Peyer's patch (tissue), 4 donors: ENCODE results near the gene ISOC1. TPM values are rescaled to one million over a fixed set of nuclear protein-coding genes. Genes with fewer than 3 reads are reported as not detected.

Source experiments
- DNase-seq, 3 donors: peaks; one replicate each; pipeline ENCODE4 v3.0.0-alpha.2; 2017 to 2019
- H3K27ac ChIP-seq, 4 donors: fragments of 200-600 bp; sonication (generic); one replicate each; pipeline ENCODE4 v1.5.1; 2016 to 2019
- H3K27me3 ChIP-seq, 2 donors: fragments of 200-600 bp; sonication (generic); one replicate each; pipeline ENCODE4 v1.5.1; 2019
- H3K36me3 ChIP-seq, 3 donors: fragments of 200-600 bp; sonication (generic); one replicate each; pipeline ENCODE4 v1.5.1; 2016 to 2019
- H3K4me1 ChIP-seq, 4 donors: fragments of 200-600 bp; sonication (generic); one replicate each; pipeline ENCODE4 v1.5.1; 2016 to 2019
- H3K4me3 ChIP-seq, 4 donors: fragments of 200-600 bp; sonication (generic); 1 replicate in 3 of 4; 2 replicates in 1 of 4; pipeline ENCODE4 v1.5.1; 2016 to 2019; ENCODE audit warnings: mild to moderate bottlenecking in 1 of 4
- H3K9me3 ChIP-seq, 4 donors: fragments of 200-600 bp; sonication (generic); one replicate each; pipeline ENCODE4 v1.5.1; 2016 to 2019; ENCODE audit warnings: mild to moderate bottlenecking in 1 of 4
- POLR2A ChIP-seq, 2 donors: fragments of 450-650 bp; IDR thresholded peaks; one replicate each; pipeline ENCODE4 v1.5.1; 2017; ENCODE audit warnings: antibody characterized with exemption in 2 of 2, mild to moderate bottlenecking in 2 of 2, moderate library complexity in 2 of 2
- total RNA-seq, 4 donors: library from RNA; depleted of rRNA; stranded (reverse); fragments of >200 nt; gene quantifications; one replicate each; pipeline ENCODE4 v1.1.0, GENCODE V29; 2016
- TF ChIP-seq, protein P1 (sequence below), 6 experiments: fragments of 450-650 bp in 4 of 6; fragments of 200-600 bp in 2 of 6; sonication (generic) in 1 of 6; IDR thresholded peaks; one replicate each; pipeline ENCODE4 v1.5.1; 2017 to 2019; ENCODE audit warnings: antibody characterized with exemption in 6 of 6, mild to moderate bottlenecking in 3 of 6, moderate library complexity in 1 of 6

Gene ISOC1
- total RNA-seq, 4 donors from 2014 or later = 21.5 to 54.5 (median 38.7) TPM

DNA sequence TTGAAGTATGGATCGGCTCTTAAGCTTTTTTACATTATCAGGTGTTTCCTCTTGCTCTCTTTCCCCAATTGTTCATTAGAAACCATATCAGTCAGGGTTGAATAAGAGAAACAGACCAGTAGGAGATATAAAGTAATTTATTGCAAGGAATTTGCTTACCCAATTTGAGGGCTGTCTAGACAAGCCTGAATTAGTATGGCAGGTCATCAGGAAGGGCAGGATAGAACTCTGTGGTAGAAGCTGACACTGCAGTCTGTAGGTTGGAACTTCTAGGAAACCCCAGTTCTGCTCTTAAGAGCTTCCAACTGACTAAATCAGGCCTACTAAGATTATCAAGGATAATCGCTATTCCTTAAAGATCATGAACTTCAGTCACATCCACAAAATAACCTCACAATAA lies 24.3 kb downstream of the ISOC1 start:
- Histone ChIP-seq H3K4me1 (no peaks in the 10 kb centered on the region), H3K36me3 (peaks cover 0 to 5% (median 0%) of the 10 kb centered on the region in 3 donors), H3K27me3 (no peaks in the 10 kb centered on the region), H3K4me3 (no peak overlapping the region), H3K9me3 (no peaks in the 10 kb centered on the region), H3K27ac (no peak overlapping the region)
- no peak for DNase-seq
- TF ChIP-seq, protein P1, sequence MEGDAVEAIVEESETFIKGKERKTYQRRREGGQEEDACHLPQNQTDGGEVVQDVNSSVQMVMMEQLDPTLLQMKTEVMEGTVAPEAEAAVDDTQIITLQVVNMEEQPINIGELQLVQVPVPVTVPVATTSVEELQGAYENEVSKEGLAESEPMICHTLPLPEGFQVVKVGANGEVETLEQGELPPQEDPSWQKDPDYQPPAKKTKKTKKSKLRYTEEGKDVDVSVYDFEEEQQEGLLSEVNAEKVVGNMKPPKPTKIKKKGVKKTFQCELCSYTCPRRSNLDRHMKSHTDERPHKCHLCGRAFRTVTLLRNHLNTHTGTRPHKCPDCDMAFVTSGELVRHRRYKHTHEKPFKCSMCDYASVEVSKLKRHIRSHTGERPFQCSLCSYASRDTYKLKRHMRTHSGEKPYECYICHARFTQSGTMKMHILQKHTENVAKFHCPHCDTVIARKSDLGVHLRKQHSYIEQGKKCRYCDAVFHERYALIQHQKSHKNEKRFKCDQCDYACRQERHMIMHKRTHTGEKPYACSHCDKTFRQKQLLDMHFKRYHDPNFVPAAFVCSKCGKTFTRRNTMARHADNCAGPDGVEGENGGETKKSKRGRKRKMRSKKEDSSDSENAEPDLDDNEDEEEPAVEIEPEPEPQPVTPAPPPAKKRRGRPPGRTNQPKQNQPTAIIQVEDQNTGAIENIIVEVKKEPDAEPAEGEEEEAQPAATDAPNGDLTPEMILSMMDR (IDR thresholded peaks at IDR 0.05) = no peak
- TF ChIP-seq POLR2A (IDR thresholded peaks at IDR 0.05) = no peak

- Histone ChIP-seq H3K27ac (no peak overlapping the region), H3K9me3 (no peaks in the 10 kb centered on the region), H3K4me3 (no peak overlapping the region), H3K4me1 (no peaks in the 10 kb centered on the region), H3K27me3 (no peaks in the 10 kb centered on the region), H3K36me3 (peaks cover 0 to 5% (median 0%) of the 10 kb centered on the region in 3 donors)
- DNase-seq = no peak
- no peak for TF ChIP-seq POLR2A (IDR thresholded peaks at IDR 0.05)
- TF ChIP-seq, protein P1 (IDR thresholded peaks at IDR 0.05) = no peak
Measured at GRCh38 chr5:129120158-129120581, 25.6 kb downstream of the ISOC1 start.

DNA sequence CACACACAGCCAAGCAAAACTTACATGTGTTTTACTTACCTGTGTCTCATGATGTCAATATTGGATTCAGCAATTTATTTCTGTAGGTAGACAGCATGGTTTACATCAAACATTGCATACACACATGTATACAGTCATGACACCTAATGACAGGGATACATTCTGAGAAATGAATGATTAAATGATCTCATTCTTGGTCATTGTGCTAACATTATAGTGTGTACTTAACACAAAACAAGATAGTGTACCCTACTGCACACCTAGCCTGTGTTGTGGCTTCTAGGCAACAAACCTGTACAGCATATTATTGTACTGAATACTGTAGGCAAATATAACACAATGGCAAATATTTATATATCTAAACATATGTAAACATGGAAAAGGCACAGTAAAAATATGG lies 28.0 kb downstream of the ISOC1 start:
- TF ChIP-seq POLR2A (IDR thresholded peaks at IDR 0.05) = no peak
- TF ChIP-seq, protein P1 (IDR thresholded peaks at IDR 0.05) = no peak
- Histone ChIP-seq H3K27me3 (no peaks in the 10 kb centered on the region), H3K4me1 (no peaks in the 10 kb centered on the region), H3K27ac (no peak overlapping the region), H3K9me3 (no peaks in the 10 kb centered on the region), H3K4me3 (no peak overlapping the region), H3K36me3 (peaks cover 0 to under 1% (median 0%) of the 10 kb centered on the region in 3 donors)
- DNase-seq = no peak

DNA sequence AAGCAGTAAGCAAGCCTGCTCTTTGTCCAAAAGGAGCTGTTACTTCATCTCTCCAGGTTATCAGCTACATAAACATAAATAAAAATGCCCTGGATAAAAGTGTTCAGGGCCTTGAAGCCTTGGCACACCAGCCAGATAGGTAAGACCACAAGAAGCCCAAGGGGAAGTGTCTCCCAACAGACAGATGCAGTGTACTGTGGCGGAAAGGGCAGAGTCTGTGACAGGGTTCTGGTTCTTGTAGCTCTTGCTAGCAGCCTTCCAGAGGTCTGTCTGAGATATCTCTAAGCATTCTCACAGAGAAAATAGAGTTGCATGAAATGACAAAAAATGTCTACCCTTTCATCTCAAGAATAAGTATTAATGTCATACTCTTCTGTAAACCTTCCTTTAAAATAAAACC lies 30.1 kb downstream of the ISOC1 start:
- H3K4me3 ChIP-seq = no peak overlapping the region
- H3K27ac ChIP-seq = no peak overlapping the region
- TF ChIP-seq, protein P1 (IDR thresholded peaks at IDR 0.05) = no peak
- no peak for TF ChIP-seq POLR2A (IDR thresholded peaks at IDR 0.05)
- DNase-seq = no peak
- no peaks in the 10 kb centered on the region for H3K9me3 ChIP-seq
- H3K36me3 ChIP-seq = no peaks in the 10 kb centered on the region
- no peaks in the 10 kb centered on the region for H3K4me1 ChIP-seq
- H3K27me3 ChIP-seq = no peaks in the 10 kb centered on the region

- Histone ChIP-seq H3K9me3 (no peaks in the 10 kb centered on the region), H3K4me3 (no peak overlapping the region), H3K27ac (no peak overlapping the region), H3K36me3 (no peaks in the 10 kb centered on the region), H3K27me3 (no peaks in the 10 kb centered on the region), H3K4me1 (no peaks in the 10 kb centered on the region)
- no peak for TF ChIP-seq POLR2A (IDR thresholded peaks at IDR 0.05)
- TF ChIP-seq, protein P1 (IDR thresholded peaks at IDR 0.05) = peak in 1 of 6 experiments; percentile 13
- no peak for DNase-seq
Measured at GRCh38 chr5:129125819-129126218, 31.3 kb downstream of the ISOC1 start.

GRCh38 chr5:129133553-129133952 lies 39.0 kb downstream of the ISOC1 start:
- no peaks in the 10 kb centered on the region for H3K27me3 ChIP-seq
- no peak for DNase-seq
- no peak overlapping the region for H3K4me3 ChIP-seq
- H3K4me1 ChIP-seq = no peaks in the 10 kb centered on the region
- no peak overlapping the region for H3K27ac ChIP-seq
- no peaks in the 10 kb centered on the region for H3K36me3 ChIP-seq
- H3K9me3 ChIP-seq = no peaks in the 10 kb centered on the region
- TF ChIP-seq, protein P1 (IDR thresholded peaks at IDR 0.05) = no peak
- TF ChIP-seq POLR2A (IDR thresholded peaks at IDR 0.05) = no peak
